H1 (cell line): ENCODE data around the gene CEBPE. TPM values are rescaled to one million over a fixed set of nuclear protein-coding genes. Genes with fewer than 3 reads are reported as not detected.

Source experiments
- ATF2 ChIP-seq: IDR thresholded peaks from 2 replicates; pipeline ENCODE4 v1.6.1; 2012; ENCODE audit warnings: low read length, inconsistent platforms
- RXRA ChIP-seq: IDR thresholded peaks from 2 replicates; pipeline ENCODE4 v1.6.1; 2011; ENCODE audit warnings: low read depth, mild to moderate bottlenecking, low read length, moderate library complexity; ENCODE audit not compliant: insufficient read depth
- SP1 ChIP-seq: IDR thresholded peaks from 2 replicates; pipeline ENCODE4 v1.6.1; 2011; ENCODE audit warnings: low read depth, low read length
- SP4 ChIP-seq: IDR thresholded peaks from 2 replicates; pipeline ENCODE4 v1.6.1; 2012; ENCODE audit warnings: low read length, inconsistent platforms
- polyA plus RNA-seq, 7 experiments: library from polyadenylated mRNA; depleted of rRNA in 3 of 7; stranded (reverse) in 5 of 7; unstranded in 2 of 7; fragments of >200 nt in 5 of 7; fragments of 200-250 nt in 2 of 7; gene quantifications; 1 replicate in 5 of 7; 2 replicates in 1 of 7; 4 replicates in 1 of 7; pipeline versions ENCODE4 v1.2.1 to v1.2.3, GENCODE V29; 2011 to 2013; ENCODE audit warnings: missing spikeins in 2 of 7, mixed read lengths in 2 of 7
- total RNA-seq: library from RNA; stranded (reverse); fragmentation: NEBNext Ultra II Directional; extraction: Animal tissue kit (Norgen Biotek cat#: 25700); gene quantifications from 2 replicates; pipeline ENCODE4 v1.2.1, GENCODE V29; 2021

The CEBPE gene
- total and polyA plus RNA-seq, 2 of the 8 experiments (the other 6 are each of a cell fraction or from before 2014, with no cell fraction given) = 0.05 TPM; not detected in 1

- TF ChIP-seq ATF2 = no peak
- TF ChIP-seq SP4 = no peak
- TF ChIP-seq RXRA = no peak
- TF ChIP-seq SP1 = no peak
Measured at GRCh38 chr14:23089498-23090253, 29.4 kb downstream of the CEBPE start (continued).
